K562 (cell line): ENCODE data around the gene CHGA.

Source experiments
- EP300 ChIP-seq: IDR thresholded peaks from 2 replicates; pipeline ENCODE4 v1.6.1; 2012; ENCODE audit warnings: low read length, improper control_type of control experiment
- ZBTB17 ChIP-seq: fragments of 450-650 bp; formaldehyde crosslinking; IDR thresholded peaks from 2 replicates; pipeline ENCODE4 v1.4.0; 2020; ENCODE audit warnings: mild to moderate bottlenecking
- ZNF561 ChIP-seq: fragments of 450-650 bp; formaldehyde crosslinking; conservative IDR thresholded peaks from 2 replicates; pipeline ENCODE4 v1.4.0; 2020; ENCODE audit warnings: mild to moderate bottlenecking, moderate library complexity

DNA sequence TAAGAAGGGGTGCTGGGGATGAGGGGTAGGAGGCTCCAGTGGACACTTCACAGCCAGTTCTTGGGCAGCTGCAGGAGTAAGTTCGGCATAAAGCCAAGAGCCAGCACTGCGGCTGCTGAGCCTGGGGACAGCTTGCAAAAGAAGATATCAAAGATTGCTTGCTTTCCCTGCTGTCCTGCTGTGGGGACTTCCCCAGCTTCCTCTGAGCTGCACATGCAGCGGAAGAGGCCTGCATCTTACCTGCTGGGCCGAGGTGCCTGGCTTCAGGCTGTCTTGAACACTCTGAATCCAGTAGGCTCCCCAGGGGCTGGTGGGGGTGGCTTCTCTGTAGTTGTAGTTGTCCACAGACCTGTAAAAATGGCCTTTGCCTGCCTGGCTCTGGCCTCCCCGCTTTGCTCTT lies 1.3 kb downstream of the CHGA start:
- TF ChIP-seq EP300 (no peak), ZNF561 (CRISPR knock-in tag) (no peak), ZBTB17 (CRISPR knock-in tag) (no peak)
